ENCODE results near the gene ASB9. TPM values are rescaled to one million over a fixed set of nuclear protein-coding genes. Genes with fewer than 3 reads are reported as not detected.
"Not testable (repeated sequence)": the region's sequence is repeated elsewhere in the genome, so short reads cannot be mapped to it uniquely, and the experiment has no call there.

Gene ASB9
- total RNA-seq, 2 experiments from 2014 or later: not detected

DNA sequence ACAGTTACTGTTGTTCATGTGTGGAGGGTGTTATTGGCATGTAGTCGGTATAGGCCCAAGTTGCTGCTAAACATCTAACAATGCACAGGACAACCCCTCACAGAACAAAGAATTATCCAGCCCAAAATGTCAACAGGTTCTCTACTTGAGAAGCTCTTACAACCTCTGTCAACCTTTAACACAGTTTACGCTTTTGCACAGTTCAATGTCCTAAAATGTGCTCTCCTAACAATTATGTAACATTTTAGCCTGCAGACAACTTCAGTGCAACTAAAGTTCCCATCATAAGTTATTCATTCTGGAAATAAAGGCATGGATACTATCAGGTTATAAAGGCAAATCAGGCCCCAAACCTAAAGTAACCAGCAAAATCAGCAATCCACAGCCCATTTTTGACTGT is 66.2 kb downstream of the ASB9 start:
- TF ChIP-seq CTCF (conservative IDR thresholded peaks at IDR 0.05; ENCODE audit: low read length) (no peak), EZH2phosphoT487 (IDR thresholded peaks at IDR 0.05; ENCODE audit: borderline replicate concordance, low read depth, low read length) (no peak)
- H3K4me2 ChIP-seq (ENCODE audit: low read length): no peak overlapping the region
- H3K4me3 ChIP-seq (ENCODE audit: low read depth, low read length, poor library complexity, severe bottlenecking): no peak overlapping the region
- H4K20me1 ChIP-seq (ENCODE audit: insufficient read depth, low read length): no peaks in the 10 kb centered on the region
- H3K79me2 ChIP-seq (ENCODE audit: insufficient read depth, low read depth, low read length): no peaks in the 10 kb centered on the region
- H2AFZ ChIP-seq (ENCODE audit: low read length): no peak overlapping the region
- H3K4me1 ChIP-seq (ENCODE audit: insufficient read depth, low read length, poor library complexity, severe bottlenecking): no peaks in the 10 kb centered on the region
- H3K9me3 ChIP-seq (ENCODE audit: low read length): no peaks in the 10 kb centered on the region
- H3K36me3 ChIP-seq (ENCODE audit: insufficient read depth, low read length): no peaks in the 10 kb centered on the region
- intact Hi-C loops (cut with micrococcal nuclease; ENCODE audit: unreplicated experiment): no loop called here
- no peak for DNase-seq (ENCODE audit: low spot score)
- POLR2A ChIA-PET: interaction anchor here (0.6 kb wide), 1 partner anchor 24 kb away, joined by 3 read pairs; no protein-coding TSS in a partner anchor
- H3K27ac ChIP-seq (ENCODE audit: low read depth, low read length, poor library complexity, severe bottlenecking): no peak overlapping the region
- BruUV-seq (replicated peaks): no TSS peak
- CTCF ChIA-PET (ENCODE audit: unreplicated experiment): no interaction called here
- H3K9me2 ChIP-seq (ENCODE audit: insufficient read depth, low read length): no peaks in the 10 kb centered on the region

DNA sequence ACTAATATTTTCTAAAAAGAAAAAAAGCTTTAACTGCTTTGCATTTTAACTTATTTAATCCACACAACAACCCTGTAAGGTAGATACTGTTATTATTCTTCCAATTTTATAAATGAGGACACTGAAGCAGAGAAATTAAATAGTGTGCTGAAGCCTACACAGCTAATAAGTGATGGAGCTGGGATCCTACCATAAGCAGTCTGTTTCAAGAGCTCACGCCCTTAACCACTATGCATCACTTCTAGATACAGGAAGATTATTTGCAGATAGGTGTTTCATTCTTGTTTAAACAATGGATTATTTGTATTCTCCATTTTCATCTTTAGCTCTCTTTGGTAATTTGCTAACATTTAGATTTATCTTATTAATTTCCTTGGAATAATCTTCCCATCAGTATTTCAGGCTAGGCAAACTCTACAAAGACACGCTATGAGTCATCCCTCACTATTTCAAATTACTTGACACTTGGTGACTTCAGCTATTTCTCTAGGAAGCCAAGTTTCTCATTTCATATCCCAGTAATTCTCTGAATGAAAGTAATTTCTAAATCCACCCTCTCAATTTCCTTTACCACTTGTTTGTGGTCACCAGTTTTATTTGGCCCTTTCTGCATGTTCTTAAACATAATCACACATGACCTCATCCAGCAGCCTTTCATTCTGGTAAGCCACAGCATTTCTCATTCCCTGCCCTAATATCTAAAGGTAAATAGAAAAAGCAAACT is 67.3 kb downstream of the ASB9 start:
- Histone ChIP-seq H3K4me1 (ENCODE audit: insufficient read depth, low read length, poor library complexity, severe bottlenecking) (no peaks in the 10 kb centered on the region), H3K4me2 (ENCODE audit: low read length) (no peak overlapping the region), H3K9me2 (ENCODE audit: insufficient read depth, low read length) (no peaks in the 10 kb centered on the region), H3K79me2 (ENCODE audit: insufficient read depth, low read depth, low read length) (no peaks in the 10 kb centered on the region), H3K27ac (ENCODE audit: low read depth, low read length, poor library complexity, severe bottlenecking) (no peak overlapping the region), H3K36me3 (ENCODE audit: insufficient read depth, low read length) (no peaks in the 10 kb centered on the region), H3K4me3 (ENCODE audit: low read depth, low read length, poor library complexity, severe bottlenecking) (no peak overlapping the region), H2AFZ (ENCODE audit: low read length) (no peak overlapping the region), H4K20me1 (ENCODE audit: insufficient read depth, low read length) (no peaks in the 10 kb centered on the region), H3K9me3 (ENCODE audit: low read length) (no peaks in the 10 kb centered on the region)
- ChIA-PET POLR2A (no interaction called here), CTCF (ENCODE audit: unreplicated experiment) (interaction anchor here (0.8 kb wide), 1 partner anchor 711 kb away, joined by 3 read pairs; no protein-coding TSS in a partner anchor)
- no peak for DNase-seq (ENCODE audit: low spot score)
- BruUV-seq (replicated peaks): no TSS peak
- TF ChIP-seq CTCF (conservative IDR thresholded peaks at IDR 0.05; ENCODE audit: low read length) (no peak), EZH2phosphoT487 (IDR thresholded peaks at IDR 0.05; ENCODE audit: borderline replicate concordance, low read depth, low read length) (no peak)
- intact Hi-C loops (cut with micrococcal nuclease; ENCODE audit: unreplicated experiment): no loop called here

DNA sequence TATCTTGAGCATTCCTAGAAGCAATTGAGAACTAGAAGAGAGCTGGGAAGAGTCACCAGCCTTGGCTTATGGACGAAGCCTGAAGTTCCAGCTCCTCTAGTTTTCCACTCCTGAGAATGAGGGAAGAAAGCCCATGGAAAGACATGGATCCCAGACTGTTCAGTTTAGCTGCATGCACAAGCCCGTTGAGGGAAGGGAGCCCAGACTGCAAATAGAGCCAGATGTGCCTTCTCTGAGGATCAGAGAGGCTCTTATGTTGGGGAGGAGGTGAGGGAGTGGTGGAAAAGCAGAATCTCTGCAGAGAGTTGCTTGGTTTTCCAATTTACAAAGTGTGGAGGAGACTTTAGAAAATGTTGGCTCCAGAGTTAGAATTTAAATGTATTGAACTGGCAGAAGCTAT is 69.0 kb downstream of the ASB9 start:
- Histone ChIP-seq H2AFZ (ENCODE audit: low read length) (no peak overlapping the region), H3K9me3 (ENCODE audit: low read length) (no peaks in the 10 kb centered on the region), H3K36me3 (ENCODE audit: insufficient read depth, low read length) (no peaks in the 10 kb centered on the region), H3K4me2 (ENCODE audit: low read length) (no peak overlapping the region), H3K79me2 (ENCODE audit: insufficient read depth, low read depth, low read length) (no peaks in the 10 kb centered on the region), H3K4me3 (ENCODE audit: low read depth, low read length, poor library complexity, severe bottlenecking) (no peak overlapping the region), H3K9me2 (ENCODE audit: insufficient read depth, low read length) (no peaks in the 10 kb centered on the region), H4K20me1 (ENCODE audit: insufficient read depth, low read length) (no peaks in the 10 kb centered on the region), H3K27ac (ENCODE audit: low read depth, low read length, poor library complexity, severe bottlenecking) (no peak overlapping the region), H3K4me1 (ENCODE audit: insufficient read depth, low read length, poor library complexity, severe bottlenecking) (no peaks in the 10 kb centered on the region)
- TF ChIP-seq EZH2phosphoT487 (IDR thresholded peaks at IDR 0.05; ENCODE audit: borderline replicate concordance, low read depth, low read length) (no peak), CTCF (conservative IDR thresholded peaks at IDR 0.05; ENCODE audit: low read length) (no peak)
- no TSS peak for BruUV-seq (replicated peaks)
- DNase-seq (ENCODE audit: low spot score): no peak
- intact Hi-C loops (cut with micrococcal nuclease; ENCODE audit: unreplicated experiment): no loop called here
- CTCF ChIA-PET (ENCODE audit: unreplicated experiment): interaction anchor here (0.6 kb wide), 1 partner anchor 220 kb away, joined by 3 read pairs; no protein-coding TSS in a partner anchor
- POLR2A ChIA-PET: no interaction called here

DNA sequence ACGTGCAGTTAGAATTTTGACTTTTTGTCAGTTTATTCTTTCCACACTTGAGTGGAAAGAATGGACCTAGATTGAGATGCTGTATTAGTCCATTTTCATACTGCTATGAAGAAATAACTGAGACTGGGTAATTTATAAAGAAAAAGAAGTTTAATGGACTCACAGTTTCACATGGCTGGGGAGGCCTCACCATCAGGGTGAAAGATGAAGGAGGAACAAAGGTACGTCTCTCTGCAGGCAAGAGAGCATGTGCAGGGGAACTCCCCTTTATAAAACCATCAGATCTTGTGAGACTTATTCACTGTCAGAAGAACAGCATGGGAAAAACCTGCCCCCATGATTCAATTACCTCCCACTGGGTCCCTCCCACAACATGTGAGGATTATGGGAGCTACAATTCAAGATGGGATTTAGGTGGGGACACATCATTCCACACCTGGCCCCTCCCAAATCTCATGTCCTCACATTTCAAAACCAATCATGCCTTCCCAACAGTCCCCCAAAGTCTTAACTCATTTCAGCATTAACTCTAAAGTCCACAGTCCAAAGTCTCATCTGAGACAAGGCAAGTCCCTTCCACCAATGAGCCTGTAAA is 71.2 kb downstream of the ASB9 start:
- H3K36me3 ChIP-seq (ENCODE audit: insufficient read depth, low read length); DNase-seq (ENCODE audit: low spot score); H3K4me2 ChIP-seq (ENCODE audit: low read length); POLR2A ChIA-PET; H3K4me1 ChIP-seq (ENCODE audit: insufficient read depth, low read length, poor library complexity, severe bottlenecking); H3K4me3 ChIP-seq (ENCODE audit: low read depth, low read length, poor library complexity, severe bottlenecking); H3K79me2 ChIP-seq (ENCODE audit: insufficient read depth, low read depth, low read length); H2AFZ ChIP-seq (ENCODE audit: low read length); H4K20me1 ChIP-seq (ENCODE audit: insufficient read depth, low read length); CTCF ChIA-PET (ENCODE audit: unreplicated experiment); H3K9me3 ChIP-seq (ENCODE audit: low read length); H3K9me2 ChIP-seq (ENCODE audit: insufficient read depth, low read length); BruUV-seq (replicated peaks); intact Hi-C loops (cut with micrococcal nuclease; ENCODE audit: unreplicated experiment); H3K27ac ChIP-seq (ENCODE audit: low read depth, low read length, poor library complexity, severe bottlenecking): not testable (repeated sequence)
